ENCODE measurements around the gene SYT17.

The SYT17 gene

GRCh38 chr16:19288872-19289799 lies 121.1 kb downstream of the SYT17 start:
- no peak for TF ChIP-seq CTCF (IDR thresholded peaks at IDR 0.05; ENCODE audit: control insufficient read depth, extremely low read depth, insufficient read depth)
- no peak for DNase-seq (ENCODE audit: low read depth)
- no peak overlapping the region for H3K4me3 ChIP-seq (ENCODE audit: low read depth, low read length)

- no peak for DNase-seq (ENCODE audit: low read depth)
- H3K4me3 ChIP-seq (ENCODE audit: low read depth, low read length) = no peak overlapping the region
- no peak for TF ChIP-seq CTCF (IDR thresholded peaks at IDR 0.05; ENCODE audit: control insufficient read depth, extremely low read depth, insufficient read depth)
Observed at GRCh38 chr16:19289811-19290485, 121.9 kb downstream of the SYT17 start.

GRCh38 chr16:19290860-19291259 lies 122.8 kb downstream of the SYT17 start:
- no peak overlapping the region for H3K4me3 ChIP-seq (ENCODE audit: low read depth, low read length)
- no peak for DNase-seq (ENCODE audit: low read depth)
- no peak for TF ChIP-seq CTCF (IDR thresholded peaks at IDR 0.05; ENCODE audit: control insufficient read depth, extremely low read depth, insufficient read depth)

- H3K4me3 ChIP-seq (ENCODE audit: low read depth, low read length) = no peak overlapping the region
- TF ChIP-seq CTCF (IDR thresholded peaks at IDR 0.05; ENCODE audit: control insufficient read depth, extremely low read depth, insufficient read depth) = no peak
- DNase-seq (ENCODE audit: low read depth) = no peak
Observed at GRCh38 chr16:19291475-19291874, 123.4 kb downstream of the SYT17 start.

GRCh38 chr16:19292186-19292585 lies 124.1 kb downstream of the SYT17 start:
- no peak for TF ChIP-seq CTCF (IDR thresholded peaks at IDR 0.05; ENCODE audit: control insufficient read depth, extremely low read depth, insufficient read depth)
- no peak overlapping the region for H3K4me3 ChIP-seq (ENCODE audit: low read depth, low read length)
- no peak for DNase-seq (ENCODE audit: low read depth)

- no peak for TF ChIP-seq CTCF (IDR thresholded peaks at IDR 0.05; ENCODE audit: control insufficient read depth, extremely low read depth, insufficient read depth)
- no peak for DNase-seq (ENCODE audit: low read depth)
- H3K4me3 ChIP-seq (ENCODE audit: low read depth, low read length) = no peak overlapping the region
Observed at GRCh38 chr16:19294156-19294649, 126.2 kb downstream of the SYT17 start.

Data from LNCaP clone FGC (cell line).